Astrocyte (in vitro differentiated cells and primary cell): ENCODE results near the gene EML5.

Source experiments
- EZH2 ChIP-seq: IDR thresholded peaks from 2 replicates; pipeline ENCODE4 v1.6.1; 2012; ENCODE audit warnings: mild to moderate bottlenecking, low read length, inconsistent platforms; ENCODE audit not compliant: insufficient read depth
- TF ChIP-seq, protein P1 (sequence below): IDR thresholded peaks from 2 replicates; pipeline ENCODE4 v1.5.1; 2011; ENCODE audit warnings: low read depth, mild to moderate bottlenecking, inconsistent platforms, low read length, moderate library complexity; ENCODE audit not compliant: insufficient read depth

DNA sequence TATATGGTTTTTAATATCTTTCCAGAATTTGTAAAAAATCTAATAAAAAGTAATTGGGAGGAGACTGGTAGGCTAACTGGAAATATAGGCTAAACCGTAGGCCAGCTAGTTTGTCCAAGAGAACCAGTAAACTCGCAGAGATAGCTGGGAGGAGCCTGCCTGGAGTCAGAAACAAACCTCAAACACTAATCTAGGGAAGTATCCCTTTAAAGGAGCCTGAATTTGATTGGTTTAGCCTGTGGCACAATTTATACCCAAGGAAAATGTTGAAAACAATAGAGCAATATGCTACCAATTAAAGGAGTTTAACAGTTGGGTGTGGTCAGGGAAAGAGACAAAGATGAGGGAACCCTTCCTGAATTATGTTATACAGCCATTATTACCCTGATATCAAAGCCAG is 109.6 kb downstream of the EML5 start:
- no peak for TF ChIP-seq EZH2
- TF ChIP-seq, protein P1, sequence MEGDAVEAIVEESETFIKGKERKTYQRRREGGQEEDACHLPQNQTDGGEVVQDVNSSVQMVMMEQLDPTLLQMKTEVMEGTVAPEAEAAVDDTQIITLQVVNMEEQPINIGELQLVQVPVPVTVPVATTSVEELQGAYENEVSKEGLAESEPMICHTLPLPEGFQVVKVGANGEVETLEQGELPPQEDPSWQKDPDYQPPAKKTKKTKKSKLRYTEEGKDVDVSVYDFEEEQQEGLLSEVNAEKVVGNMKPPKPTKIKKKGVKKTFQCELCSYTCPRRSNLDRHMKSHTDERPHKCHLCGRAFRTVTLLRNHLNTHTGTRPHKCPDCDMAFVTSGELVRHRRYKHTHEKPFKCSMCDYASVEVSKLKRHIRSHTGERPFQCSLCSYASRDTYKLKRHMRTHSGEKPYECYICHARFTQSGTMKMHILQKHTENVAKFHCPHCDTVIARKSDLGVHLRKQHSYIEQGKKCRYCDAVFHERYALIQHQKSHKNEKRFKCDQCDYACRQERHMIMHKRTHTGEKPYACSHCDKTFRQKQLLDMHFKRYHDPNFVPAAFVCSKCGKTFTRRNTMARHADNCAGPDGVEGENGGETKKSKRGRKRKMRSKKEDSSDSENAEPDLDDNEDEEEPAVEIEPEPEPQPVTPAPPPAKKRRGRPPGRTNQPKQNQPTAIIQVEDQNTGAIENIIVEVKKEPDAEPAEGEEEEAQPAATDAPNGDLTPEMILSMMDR, result no peak
